Ecto neural progenitor cell (in vitro differentiated cells): ENCODE results near the gene CD86.
"Not testable (repeated sequence)": the region's sequence is repeated elsewhere in the genome, so short reads cannot be mapped to it uniquely, and the experiment has no call there.

Source experiments
- DNase-seq: peaks from one replicate; pipeline ENCODE4 v3.0.0-alpha.2; 2018; ENCODE audit warnings: low spot score

The CD86 gene

GRCh38 chr3:122164983-122165382 lies 109.8 kb downstream of the CD86 start:
- not testable (repeated sequence) for DNase-seq

GRCh38 chr3:122167630-122168029 lies 112.5 kb downstream of the CD86 start:
- no peak for DNase-seq

- DNase-seq, result no peak
These were observed 112.9 kb downstream of the CD86 start for GRCh38 chr3:122168044-122168443.

- DNase-seq, result no peak
These were observed 114.7 kb downstream of the CD86 start for GRCh38 chr3:122169911-122170310.
